ENCODE data around the gene ICE1.

ICE1 gene

GRCh38 chr5:5521029-5521428 lies 98.6 kb downstream of the ICE1 start:
- Histone ChIP-seq H3K4me1 (ENCODE audit: insufficient read depth, low read length) (peaks cover 9% of the 10 kb centered on the region), H2AFZ (ENCODE audit: low read depth, low read length) (no peak overlapping the region), H3K36me3 (ENCODE audit: insufficient read depth, low read length) (no peaks in the 10 kb centered on the region), H3K4me3 (ENCODE audit: low read depth in 1 of 2, low read length in 2 of 2) (no peak overlapping the region), H3K9ac (ENCODE audit: low read depth, low read length) (no peak overlapping the region), H3K27ac (ENCODE audit: low read length) (no peak overlapping the region), H3K9me3 (ENCODE audit: insufficient read depth, low read length, severe bottlenecking) (peaks cover 3% of the 10 kb centered on the region), H4K20me1 (ENCODE audit: insufficient read depth, low read length) (no peaks in the 10 kb centered on the region), H3K4me2 (ENCODE audit: insufficient read depth, low read length) (no peak overlapping the region), H3K27me3 (ENCODE audit: insufficient read depth, low read length, poor library complexity) (no peaks in the 10 kb centered on the region), H3K79me2 (ENCODE audit: insufficient read depth, low read length) (no peaks in the 10 kb centered on the region)
- ATAC-seq (ENCODE audit: insufficient read depth, low read depth) (no peak), DNase-seq (no peak)
- TF ChIP-seq EZH2 (IDR thresholded peaks at IDR 0.05; ENCODE audit: borderline replicate concordance, low read depth, low read length, severe bottlenecking): no peak

- ATAC-seq (ENCODE audit: insufficient read depth, low read depth): no peak
- H3K27ac ChIP-seq (ENCODE audit: low read length): no peak overlapping the region
- peaks cover 3% of the 10 kb centered on the region for H3K9me3 ChIP-seq (ENCODE audit: insufficient read depth, low read length, severe bottlenecking)
- no peak for TF ChIP-seq CTCF (IDR thresholded peaks at IDR 0.05; ENCODE audit: borderline replicate concordance, extremely low read depth, low read length, poor library complexity, severe bottlenecking)
- no peak for TF ChIP-seq EZH2 (IDR thresholded peaks at IDR 0.05; ENCODE audit: borderline replicate concordance, low read depth, low read length, severe bottlenecking)
- no peak overlapping the region for H3K4me3 ChIP-seq (ENCODE audit: low read depth in 1 of 2, low read length in 2 of 2)
- no peak overlapping the region for H3K4me2 ChIP-seq (ENCODE audit: insufficient read depth, low read length)
- H3K27me3 ChIP-seq (ENCODE audit: insufficient read depth, low read length, poor library complexity): no peaks in the 10 kb centered on the region
- H4K20me1 ChIP-seq (ENCODE audit: insufficient read depth, low read length): no peaks in the 10 kb centered on the region
- no peak overlapping the region for H2AFZ ChIP-seq (ENCODE audit: low read depth, low read length)
- H3K9ac ChIP-seq (ENCODE audit: low read depth, low read length): no peak overlapping the region
- H3K79me2 ChIP-seq (ENCODE audit: insufficient read depth, low read length): no peaks in the 10 kb centered on the region
- H3K4me1 ChIP-seq (ENCODE audit: insufficient read depth, low read length): peaks cover 9% of the 10 kb centered on the region
- H3K36me3 ChIP-seq (ENCODE audit: insufficient read depth, low read length): no peaks in the 10 kb centered on the region
- no peak for DNase-seq
These were observed 99.0 kb downstream of the ICE1 start for GRCh38 chr5:5521478-5521877.

GRCh38 chr5:5522336-5522735 lies 99.9 kb downstream of the ICE1 start:
- H3K36me3 ChIP-seq (ENCODE audit: insufficient read depth, low read length): no peaks in the 10 kb centered on the region
- no peak for ATAC-seq (ENCODE audit: insufficient read depth, low read depth)
- TF ChIP-seq CTCF (IDR thresholded peaks at IDR 0.05; ENCODE audit: borderline replicate concordance, extremely low read depth, low read length, poor library complexity, severe bottlenecking): no peak
- no peak for TF ChIP-seq EZH2 (IDR thresholded peaks at IDR 0.05; ENCODE audit: borderline replicate concordance, low read depth, low read length, severe bottlenecking)
- no peak overlapping the region for H3K4me2 ChIP-seq (ENCODE audit: insufficient read depth, low read length)
- H4K20me1 ChIP-seq (ENCODE audit: insufficient read depth, low read length): no peaks in the 10 kb centered on the region
- peaks cover 9% of the 10 kb centered on the region for H3K4me1 ChIP-seq (ENCODE audit: insufficient read depth, low read length)
- peaks cover 3% of the 10 kb centered on the region for H3K9me3 ChIP-seq (ENCODE audit: insufficient read depth, low read length, severe bottlenecking)
- H3K27me3 ChIP-seq (ENCODE audit: insufficient read depth, low read length, poor library complexity): no peaks in the 10 kb centered on the region
- H2AFZ ChIP-seq (ENCODE audit: low read depth, low read length): peak overlapping the region; percentile 79; the same call in 1 of the 2 replicates
- H3K9ac ChIP-seq (ENCODE audit: low read depth, low read length): no peak overlapping the region
- H3K79me2 ChIP-seq (ENCODE audit: insufficient read depth, low read length): no peaks in the 10 kb centered on the region
- no peak overlapping the region for H3K27ac ChIP-seq (ENCODE audit: low read length)
- DNase-seq: no peak
- H3K4me3 ChIP-seq (ENCODE audit: low read depth in 1 of 2, low read length in 2 of 2): no peak overlapping the region

- peak overlapping the region; percentile 32; the same call in 1 of the 2 replicates for H3K4me2 ChIP-seq (ENCODE audit: insufficient read depth, low read length)
- peak overlapping the region; percentile 31 for H3K27ac ChIP-seq (ENCODE audit: low read length)
- H3K4me3 ChIP-seq (ENCODE audit: low read depth in 1 of 2, low read length in 2 of 2): peak overlapping the region in 1 of 2 experiments; percentile 13; a peak in 1 of 4 replicates
- H4K20me1 ChIP-seq (ENCODE audit: insufficient read depth, low read length): no peaks in the 10 kb centered on the region
- ATAC-seq (ENCODE audit: insufficient read depth, low read depth) (peak; percentile 86), DNase-seq (peak; percentile 56)
- no peaks in the 10 kb centered on the region for H3K27me3 ChIP-seq (ENCODE audit: insufficient read depth, low read length, poor library complexity)
- peaks cover 9% of the 10 kb centered on the region for H3K4me1 ChIP-seq (ENCODE audit: insufficient read depth, low read length)
- H2AFZ ChIP-seq (ENCODE audit: low read depth, low read length): peak overlapping the region; percentile 79
- TF ChIP-seq EZH2 (IDR thresholded peaks at IDR 0.05; ENCODE audit: borderline replicate concordance, low read depth, low read length, severe bottlenecking): no peak
- TF ChIP-seq CTCF (IDR thresholded peaks at IDR 0.05; ENCODE audit: borderline replicate concordance, extremely low read depth, low read length, poor library complexity, severe bottlenecking): no peak
- H3K9me3 ChIP-seq (ENCODE audit: insufficient read depth, low read length, severe bottlenecking): peaks cover 3% of the 10 kb centered on the region
- H3K9ac ChIP-seq (ENCODE audit: low read depth, low read length): no peak overlapping the region
- H3K36me3 ChIP-seq (ENCODE audit: insufficient read depth, low read length): no peaks in the 10 kb centered on the region
- H3K79me2 ChIP-seq (ENCODE audit: insufficient read depth, low read length): no peaks in the 10 kb centered on the region
These were observed 100.6 kb downstream of the ICE1 start for GRCh38 chr5:5523066-5523505.
